Activated CD8-positive, alpha-beta T cell treated with anti-CD3 and anti-CD28 coated beads for 36 hours (primary cell): ENCODE data around the gene TMEM217. TPM values are rescaled to one million over a fixed set of nuclear protein-coding genes. Genes with fewer than 3 reads are reported as not detected.
A peak's percentile ranks its signal among the peaks of the same experiment; 100 is the strongest.

Source experiments
- ATAC-seq: fragments of 200-7000 bp; cut with Tn5 transposase; one replicate; pipeline ENCODE4 v1.10.0; 2021; ENCODE audit warnings: mild to moderate bottlenecking, moderate library complexity
- CTCF ChIA-PET: fragments of 350-600 bp; sonication (Branson Sonifier 250); formaldehyde crosslinking; loops from one replicate; lab custom pipeline; 2021; ENCODE audit warnings: antibody characterized with exemption; lab: Charles Lee
- POLR2A ChIA-PET: fragments of 350-600 bp; sonication (Branson Sonifier 250); formaldehyde crosslinking; loops from one replicate; lab custom pipeline; 2021; ENCODE audit warnings: antibody characterized with exemption; lab: Charles Lee
- DNase-seq: peaks from one replicate; pipeline ENCODE4 v3.0.0-alpha.2; 2020
- H3K27ac Mint-ChIP-seq: one replicate; pipeline ENCODE4 v1.8.0; 2021; ENCODE audit warnings: mild to moderate bottlenecking, mixed read lengths
- H3K27me3 Mint-ChIP-seq: one replicate; pipeline ENCODE4 v1.8.0; 2021; ENCODE audit warnings: mixed read lengths
- H3K36me3 Mint-ChIP-seq: one replicate; pipeline ENCODE4 v1.8.0; 2021; ENCODE audit warnings: low read depth, mixed read lengths
- H3K4me1 Mint-ChIP-seq: one replicate; pipeline ENCODE4 v1.8.0; 2021; ENCODE audit warnings: low read depth, mixed read lengths
- H3K4me3 Mint-ChIP-seq: one replicate; pipeline ENCODE4 v1.8.0; 2021; ENCODE audit warnings: mild to moderate bottlenecking, moderate library complexity, mixed read lengths
- H3K9me3 Mint-ChIP-seq: one replicate; pipeline ENCODE4 v1.8.0; 2021; ENCODE audit warnings: mixed read lengths
- intact Hi-C: fragments of 100-400 bp; cut with micrococcal nuclease; formaldehyde crosslinking; loops from one replicate; pipeline ENCODE4 v1.10.0; 2022
- total RNA-seq, 2 experiments: library from RNA; stranded (reverse); gene quantifications; one replicate each; pipeline ENCODE4 v1.2.3, GENCODE V29; 2021
- TF ChIP-seq, protein P1 (sequence below): fragments of 200-600 bp; IDR thresholded peaks from one replicate; pipeline ENCODE4 v1.8.0; 2022; ENCODE audit warnings: antibody characterized with exemption, mild to moderate bottlenecking

The TMEM217 gene
- total RNA-seq, 2 experiments from 2014 or later, result 4.0 to 5.7 TPM

DNA sequence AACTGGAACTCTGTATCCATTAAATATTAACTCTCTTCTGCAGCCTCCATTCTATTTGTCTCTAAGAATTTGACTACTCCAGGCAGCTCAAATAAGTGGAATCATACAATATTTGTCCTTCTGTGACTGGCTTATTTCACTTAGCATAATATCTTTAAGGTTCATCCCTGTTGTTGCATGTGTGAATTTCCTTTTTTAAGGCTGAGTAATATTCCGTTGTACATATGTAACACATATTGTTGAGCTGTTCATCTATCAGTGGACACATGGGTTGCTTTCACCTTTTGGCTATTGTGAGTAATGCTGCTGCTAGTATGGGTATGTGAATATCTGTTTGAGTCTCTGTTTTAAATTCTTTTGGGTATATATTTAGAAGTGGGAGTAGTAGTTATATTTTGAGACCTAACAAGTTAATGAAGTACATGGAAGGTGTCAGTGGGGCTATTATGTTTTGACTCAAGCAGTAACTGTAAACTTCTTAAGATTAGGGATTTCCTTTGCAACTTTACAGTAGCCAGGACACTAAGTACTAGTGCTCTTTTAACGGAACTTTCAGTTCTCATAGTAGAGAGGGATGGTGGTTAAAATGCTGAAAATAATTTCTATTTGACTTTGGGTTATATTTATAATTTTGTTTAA, 29.7 kb upstream of the TMEM217 start:
- POLR2A ChIA-PET, result interaction anchor here (0.5 to 0.6 kb wide), 2 partner anchors 79 to 787 kb away, joined by 3 read pairs; no protein-coding TSS in a partner anchor
- ATAC-seq, result no peak
- H3K27ac Mint-ChIP-seq, result no peak overlapping the region

DNA sequence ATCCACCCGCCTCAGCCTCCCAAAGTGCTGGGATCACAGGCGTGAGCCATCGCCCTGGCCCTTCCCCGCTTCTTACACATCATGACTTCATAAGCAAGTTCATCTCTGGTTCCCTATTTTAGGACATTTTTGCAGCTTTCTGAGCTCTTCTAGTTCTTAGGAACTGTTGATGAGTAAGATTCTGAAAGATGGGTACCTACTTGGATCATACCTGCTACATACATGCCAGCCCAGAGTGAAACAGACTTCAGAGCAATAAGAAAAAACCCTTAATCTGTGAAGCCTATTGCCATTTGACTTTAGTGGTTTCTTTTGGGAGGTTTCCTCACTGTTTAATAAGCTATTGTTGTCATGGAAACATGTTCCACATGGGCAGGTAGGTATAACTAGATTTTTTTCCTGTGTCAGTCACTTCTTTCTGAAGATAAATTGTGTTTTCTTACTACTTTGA, 27.9 kb upstream of the TMEM217 start:
- ChIA-PET CTCF (interaction anchor here (1.3 kb wide), 2 partner anchors 29 to 40 kb away, joined by 4 read pairs; no protein-coding TSS in a partner anchor), POLR2A (no interaction called here)
- Mint-ChIP-seq H3K36me3 (peaks cover 37% of the 10 kb centered on the region), H3K27ac (peak overlapping the region; percentile 19), H3K4me3 (no peak overlapping the region), H3K27me3 (no peaks in the 10 kb centered on the region), H3K9me3 (no peaks in the 10 kb centered on the region), H3K4me1 (peaks cover 20% of the 10 kb centered on the region)
- TF ChIP-seq, protein P1, sequence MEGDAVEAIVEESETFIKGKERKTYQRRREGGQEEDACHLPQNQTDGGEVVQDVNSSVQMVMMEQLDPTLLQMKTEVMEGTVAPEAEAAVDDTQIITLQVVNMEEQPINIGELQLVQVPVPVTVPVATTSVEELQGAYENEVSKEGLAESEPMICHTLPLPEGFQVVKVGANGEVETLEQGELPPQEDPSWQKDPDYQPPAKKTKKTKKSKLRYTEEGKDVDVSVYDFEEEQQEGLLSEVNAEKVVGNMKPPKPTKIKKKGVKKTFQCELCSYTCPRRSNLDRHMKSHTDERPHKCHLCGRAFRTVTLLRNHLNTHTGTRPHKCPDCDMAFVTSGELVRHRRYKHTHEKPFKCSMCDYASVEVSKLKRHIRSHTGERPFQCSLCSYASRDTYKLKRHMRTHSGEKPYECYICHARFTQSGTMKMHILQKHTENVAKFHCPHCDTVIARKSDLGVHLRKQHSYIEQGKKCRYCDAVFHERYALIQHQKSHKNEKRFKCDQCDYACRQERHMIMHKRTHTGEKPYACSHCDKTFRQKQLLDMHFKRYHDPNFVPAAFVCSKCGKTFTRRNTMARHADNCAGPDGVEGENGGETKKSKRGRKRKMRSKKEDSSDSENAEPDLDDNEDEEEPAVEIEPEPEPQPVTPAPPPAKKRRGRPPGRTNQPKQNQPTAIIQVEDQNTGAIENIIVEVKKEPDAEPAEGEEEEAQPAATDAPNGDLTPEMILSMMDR, result no peak
- ATAC-seq, result peak; percentile 50
- DNase-seq, result no peak
- intact Hi-C loops, result no loop called here

More for the DNA sequence above, 29.7 kb upstream of the TMEM217 start:
- Mint-ChIP-seq H3K9me3 (no peaks in the 10 kb centered on the region), H3K27me3 (no peaks in the 10 kb centered on the region), H3K4me3 (no peak overlapping the region), H3K4me1 (peaks cover 20% of the 10 kb centered on the region), H3K36me3 (peaks cover 48% of the 10 kb centered on the region)
- TF ChIP-seq, protein P1, result no peak
- CTCF ChIA-PET, result interaction anchor here (0.6 to 0.8 kb wide), 2 partner anchors 11 to 507 kb away, joined by 3 read pairs; no protein-coding TSS in a partner anchor
- DNase-seq, result no peak
- intact Hi-C loops, result no loop called here

DNA sequence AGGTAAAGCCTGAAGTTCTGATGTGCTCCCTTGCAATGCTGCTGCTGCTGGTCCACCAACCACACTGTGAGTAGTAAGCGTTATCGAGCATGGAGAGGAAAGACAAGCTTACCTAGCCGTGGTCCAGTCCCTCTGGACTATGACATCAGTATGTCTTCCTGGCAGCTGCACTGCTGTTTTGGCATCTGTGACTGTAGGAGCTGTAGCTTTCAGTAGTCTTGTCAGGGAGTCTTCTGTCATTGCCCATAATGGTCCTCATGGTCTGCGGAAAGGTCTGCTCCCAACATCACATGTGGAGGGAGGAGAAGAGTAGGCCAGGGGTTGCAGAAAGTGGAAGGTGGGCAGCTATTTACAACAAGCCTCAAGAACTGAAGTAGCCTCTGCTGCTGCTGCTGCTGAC, 26.8 kb upstream of the TMEM217 start:
- Mint-ChIP-seq H3K27ac (no peak overlapping the region), H3K4me1 (peaks cover 15% of the 10 kb centered on the region), H3K4me3 (no peak overlapping the region), H3K27me3 (no peaks in the 10 kb centered on the region), H3K9me3 (no peaks in the 10 kb centered on the region), H3K36me3 (peaks cover 37% of the 10 kb centered on the region)
- TF ChIP-seq, protein P1, result no peak
- POLR2A ChIA-PET, result interaction anchor here (1.0 kb wide), 1 partner anchor 19 kb away, joined by 3 read pairs; no protein-coding TSS in a partner anchor
- intact Hi-C loops, result no loop called here
- CTCF ChIA-PET, result no interaction called here
- ATAC-seq (no peak), DNase-seq (no peak)

DNA sequence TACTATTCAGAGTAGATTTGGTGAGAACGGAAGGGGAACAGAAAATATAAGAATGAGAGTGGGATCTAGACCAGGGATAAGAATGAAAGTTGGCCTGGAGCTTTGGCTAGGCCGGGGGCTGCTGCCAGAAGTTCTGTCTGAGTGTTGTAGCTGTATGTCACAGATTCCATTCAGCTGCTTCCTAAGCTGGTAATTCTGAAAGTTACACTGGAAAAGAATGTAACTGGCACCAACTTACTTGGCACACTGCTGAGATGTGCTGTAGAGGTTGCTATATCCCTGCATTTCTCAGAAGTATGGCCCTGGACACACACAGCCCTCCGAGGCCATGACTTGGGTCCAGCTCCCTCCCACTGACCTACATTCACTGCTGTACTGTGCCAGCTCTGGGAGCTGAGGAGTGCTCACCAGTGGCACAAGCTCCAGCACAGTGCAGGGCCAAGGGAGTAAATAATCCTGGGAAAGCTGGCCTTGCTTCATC, 25.8 kb upstream of the TMEM217 start:
- POLR2A ChIA-PET, result no interaction called here
- peaks cover 38% of the 10 kb centered on the region for H3K36me3 Mint-ChIP-seq
- ATAC-seq, result no peak
- TF ChIP-seq, protein P1, result no peak
- no peak for DNase-seq
- CTCF ChIA-PET, result interaction anchor here (1.5 kb wide), 1 partner anchor 254 kb away, joined by 3 read pairs; no protein-coding TSS in a partner anchor
- H3K4me1 Mint-ChIP-seq, result peaks cover 6% of the 10 kb centered on the region
- intact Hi-C loops, result no loop called here
- H3K4me3 Mint-ChIP-seq, result no peak overlapping the region
- H3K9me3 Mint-ChIP-seq, result no peaks in the 10 kb centered on the region
- H3K27ac Mint-ChIP-seq, result no peak overlapping the region
- H3K27me3 Mint-ChIP-seq, result no peaks in the 10 kb centered on the region

DNA sequence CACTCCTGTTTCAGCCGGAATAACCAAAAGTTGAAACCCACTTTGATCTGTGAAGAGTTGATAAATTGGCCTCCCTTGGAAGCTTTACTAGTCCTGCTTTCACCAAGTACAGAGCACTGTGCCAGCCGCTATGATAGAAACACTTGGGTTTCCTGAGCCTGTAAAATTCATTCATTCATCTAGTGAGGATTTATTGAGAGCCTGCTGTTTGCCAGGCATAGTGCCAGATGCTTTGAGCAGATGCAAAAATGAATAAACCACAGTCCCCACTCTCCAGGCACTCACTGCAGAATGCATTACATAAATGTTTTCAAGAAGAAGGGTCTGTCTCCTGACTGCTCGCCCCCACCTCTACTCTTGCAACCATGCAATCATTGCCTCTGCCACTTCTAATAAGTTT, 25.3 kb upstream of the TMEM217 start:
- ChIA-PET CTCF (interaction anchor here (1.5 kb wide), 1 partner anchor 254 kb away, joined by 3 read pairs; no protein-coding TSS in a partner anchor), POLR2A (no interaction called here)
- H3K9me3 Mint-ChIP-seq, result no peaks in the 10 kb centered on the region
- H3K4me1 Mint-ChIP-seq, result peaks cover 8% of the 10 kb centered on the region
- no peak for ATAC-seq
- intact Hi-C loops, result no loop called here
- no peak for DNase-seq
- TF ChIP-seq, protein P1, result no peak
- H3K27me3 Mint-ChIP-seq, result no peaks in the 10 kb centered on the region
- no peak overlapping the region for H3K27ac Mint-ChIP-seq
- peaks cover 38% of the 10 kb centered on the region for H3K36me3 Mint-ChIP-seq
- no peak overlapping the region for H3K4me3 Mint-ChIP-seq
